Stimulated activated memory B cell treated with anti-CD40 and anti-IgM and Interleukin-4, amounts not matched to agents 10 μg/mL and 1 μg/mL and 100 μg/mL, for 72 hours (primary cell): ENCODE measurements around the gene JAZF1.
A peak's percentile ranks its signal among the peaks of the same experiment; 100 is the strongest.

ENCODE experiments used
- ATAC-seq: fragments of 150-1000 bp; cut with Tn5 transposase; 2 replicates; pipeline ENCODE4 v1.10.0; 2021
- H3K27ac Mint-ChIP-seq: one replicate; pipeline ENCODE4 v1.8.0; 2022; ENCODE audit warnings: mild to moderate bottlenecking, mixed read lengths
- H3K27me3 Mint-ChIP-seq: one replicate; pipeline ENCODE4 v1.8.0; 2022; ENCODE audit warnings: mixed read lengths
- H3K36me3 Mint-ChIP-seq: one replicate; pipeline ENCODE4 v1.8.0; 2022; ENCODE audit warnings: mixed read lengths
- H3K4me1 Mint-ChIP-seq: one replicate; pipeline ENCODE4 v1.8.0; 2022; ENCODE audit warnings: mixed read lengths
- H3K4me3 Mint-ChIP-seq: one replicate; pipeline ENCODE4 v1.8.0; 2022; ENCODE audit warnings: mild to moderate bottlenecking, moderate library complexity, mixed read lengths
- H3K9me3 Mint-ChIP-seq: one replicate; pipeline ENCODE4 v1.8.0; 2022; ENCODE audit warnings: mixed read lengths

Gene JAZF1

GRCh38 chr7:28121496-28121895 lies 59.1 kb downstream of the JAZF1 start:
- peaks cover 75% of the 10 kb centered on the region for H3K4me1 Mint-ChIP-seq
- peak overlapping the region; percentile 20 for H3K27ac Mint-ChIP-seq
- H3K36me3 Mint-ChIP-seq: peaks cover 33% of the 10 kb centered on the region
- no peak overlapping the region for H3K4me3 Mint-ChIP-seq
- H3K9me3 Mint-ChIP-seq: no peaks in the 10 kb centered on the region
- ATAC-seq: no peak
- no peaks in the 10 kb centered on the region for H3K27me3 Mint-ChIP-seq

DNA sequence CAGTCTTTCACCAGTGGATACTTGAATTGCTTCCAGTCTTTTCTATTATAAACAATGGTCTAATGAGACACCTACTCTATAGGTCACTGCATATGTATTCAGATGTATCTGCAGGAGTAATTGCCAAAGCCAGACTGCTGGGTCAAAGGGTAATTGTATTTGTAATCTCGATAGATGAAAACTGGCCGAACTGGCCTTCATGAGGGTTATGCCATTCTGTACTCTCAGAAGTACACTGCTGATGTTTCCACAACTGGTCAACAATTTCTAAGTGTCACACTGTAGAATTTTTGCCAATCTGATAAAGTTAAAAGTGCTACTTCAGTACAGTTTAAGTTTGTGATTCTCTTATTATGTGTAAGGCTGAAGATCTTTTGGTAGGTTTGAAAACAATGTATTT lies 64.6 kb downstream of the JAZF1 start:
- Mint-ChIP-seq H3K4me3 (no peak overlapping the region), H3K9me3 (no peaks in the 10 kb centered on the region), H3K4me1 (peaks cover 51% of the 10 kb centered on the region), H3K36me3 (peaks cover 13% of the 10 kb centered on the region), H3K27ac (no peak overlapping the region), H3K27me3 (no peaks in the 10 kb centered on the region)
- no peak for ATAC-seq

DNA sequence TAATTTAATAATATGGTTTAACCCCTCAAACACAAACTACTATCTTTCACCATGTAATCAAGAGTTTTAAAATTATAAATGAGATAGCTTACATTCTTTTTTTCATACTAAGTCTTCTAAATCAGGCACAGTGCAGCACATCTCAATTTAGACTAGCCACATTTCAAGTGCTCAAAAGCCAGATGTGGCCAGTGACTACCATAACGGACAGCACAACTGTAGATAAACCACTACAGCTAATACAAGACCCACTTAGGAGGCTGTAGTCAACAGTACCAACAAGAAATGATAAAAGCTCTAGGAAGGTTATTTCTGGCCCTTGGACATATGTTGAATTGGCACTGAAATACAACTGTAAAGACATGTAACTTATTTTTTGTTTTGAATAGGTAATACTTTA lies 65.3 kb downstream of the JAZF1 start:
- H3K27me3 Mint-ChIP-seq: no peaks in the 10 kb centered on the region
- H3K4me1 Mint-ChIP-seq: peaks cover 46% of the 10 kb centered on the region
- H3K27ac Mint-ChIP-seq: no peak overlapping the region
- H3K4me3 Mint-ChIP-seq: no peak overlapping the region
- peaks cover 16% of the 10 kb centered on the region for H3K36me3 Mint-ChIP-seq
- no peak for ATAC-seq
- H3K9me3 Mint-ChIP-seq: peaks cover 1% of the 10 kb centered on the region

DNA sequence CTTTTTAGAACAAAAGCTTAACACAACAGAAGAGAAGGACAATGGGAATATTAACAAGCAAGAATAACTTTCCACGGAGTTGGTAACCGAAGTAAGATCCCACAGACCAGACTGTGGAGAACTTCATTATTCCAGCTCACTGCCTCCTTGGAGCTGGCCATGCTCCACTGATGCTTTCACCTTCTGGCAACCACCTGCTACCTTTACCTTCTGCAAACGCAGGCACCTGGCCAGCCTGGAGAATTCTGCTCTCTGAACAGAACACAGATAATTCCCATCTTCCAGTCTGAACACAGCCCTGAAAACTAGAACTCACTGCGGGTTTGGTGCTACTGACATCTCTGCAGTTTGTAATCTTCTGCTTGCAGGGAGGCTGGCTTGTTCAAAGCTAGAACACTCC lies 66.5 kb downstream of the JAZF1 start:
- Mint-ChIP-seq H3K27ac (peak overlapping the region; percentile 21), H3K9me3 (peaks cover 3% of the 10 kb centered on the region), H3K4me1 (peaks cover 45% of the 10 kb centered on the region), H3K4me3 (no peak overlapping the region), H3K27me3 (no peaks in the 10 kb centered on the region), H3K36me3 (peaks cover 17% of the 10 kb centered on the region)
- ATAC-seq: no peak

DNA sequence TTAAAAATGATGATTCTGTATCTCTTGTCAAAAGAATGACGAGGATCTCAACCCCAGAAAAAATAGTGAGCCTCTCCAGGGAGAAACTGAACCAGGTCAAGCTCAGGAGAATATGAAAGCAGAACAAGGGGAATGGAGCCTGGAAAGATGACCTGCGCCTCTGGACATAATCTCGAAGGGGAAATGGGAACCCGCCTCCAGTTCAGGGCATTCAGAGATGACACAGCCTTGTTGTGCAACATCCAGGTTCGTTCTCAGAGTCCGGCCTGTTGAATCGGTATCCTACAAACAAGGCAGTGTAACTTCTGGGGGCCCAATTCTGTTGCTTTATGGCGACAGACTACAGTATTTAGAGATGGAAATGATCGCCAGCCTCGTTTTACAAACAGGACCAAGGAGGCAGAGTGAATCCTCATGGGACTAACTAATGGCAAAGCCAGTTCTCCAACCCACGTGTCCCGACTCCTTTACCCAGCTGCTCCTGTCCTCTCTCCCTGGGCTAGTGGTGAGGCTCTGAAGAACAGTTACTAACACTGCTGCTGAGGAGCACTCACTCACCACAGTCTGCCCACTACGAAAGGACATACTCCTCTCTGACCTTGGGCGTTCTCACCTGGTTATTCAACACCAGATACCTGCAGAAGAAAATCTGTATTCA lies 67.6 kb downstream of the JAZF1 start:
- peaks cover 17% of the 10 kb centered on the region for H3K36me3 Mint-ChIP-seq
- ATAC-seq: no peak
- H3K27me3 Mint-ChIP-seq: no peaks in the 10 kb centered on the region
- H3K4me3 Mint-ChIP-seq: no peak overlapping the region
- H3K9me3 Mint-ChIP-seq: peaks cover 3% of the 10 kb centered on the region
- H3K4me1 Mint-ChIP-seq: peaks cover 54% of the 10 kb centered on the region
- no peak overlapping the region for H3K27ac Mint-ChIP-seq

DNA sequence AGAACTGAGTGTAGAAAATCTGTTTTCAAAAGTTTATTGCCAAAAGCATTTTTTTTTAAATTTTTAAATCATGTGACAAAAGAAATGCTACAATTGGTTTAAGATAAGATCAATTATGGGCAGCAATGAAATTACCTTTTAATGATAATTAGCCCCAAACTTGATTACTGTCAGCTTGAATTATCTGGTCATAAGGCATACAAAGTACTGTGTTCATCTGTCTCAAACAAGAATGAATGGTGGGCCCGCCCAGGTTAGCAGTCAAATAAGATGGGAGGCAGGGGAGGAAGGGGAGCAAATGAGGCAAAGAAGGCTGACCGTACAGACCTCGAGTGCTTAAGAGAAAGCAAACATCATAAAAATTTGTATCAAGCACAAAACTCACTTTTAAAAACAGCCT lies 68.1 kb downstream of the JAZF1 start:
- no peak for ATAC-seq
- no peak overlapping the region for H3K27ac Mint-ChIP-seq
- no peaks in the 10 kb centered on the region for H3K27me3 Mint-ChIP-seq
- peaks cover 3% of the 10 kb centered on the region for H3K9me3 Mint-ChIP-seq
- H3K4me3 Mint-ChIP-seq: no peak overlapping the region
- peaks cover 14% of the 10 kb centered on the region for H3K36me3 Mint-ChIP-seq
- H3K4me1 Mint-ChIP-seq: peaks cover 55% of the 10 kb centered on the region

DNA sequence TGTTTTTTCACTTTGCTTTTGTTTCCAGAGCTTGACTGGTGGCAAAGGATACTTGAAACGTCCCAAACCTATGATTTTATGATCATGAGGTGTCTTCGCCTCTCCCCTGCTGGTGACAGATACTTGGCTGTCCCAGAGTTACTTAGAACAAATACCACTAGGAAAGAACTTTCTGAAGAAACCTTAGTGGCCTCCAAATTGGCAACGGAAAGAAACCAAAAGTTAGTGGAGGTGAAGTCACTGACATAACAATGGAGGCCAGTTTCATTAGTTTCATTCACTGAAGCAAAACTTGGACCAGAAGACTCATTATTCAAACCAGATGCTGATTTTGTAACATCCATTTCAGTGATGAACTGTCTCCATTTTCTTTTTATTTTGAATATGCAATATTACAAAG lies 68.6 kb downstream of the JAZF1 start:
- no peak for ATAC-seq
- H3K27me3 Mint-ChIP-seq: no peaks in the 10 kb centered on the region
- H3K4me3 Mint-ChIP-seq: no peak overlapping the region
- peaks cover 3% of the 10 kb centered on the region for H3K9me3 Mint-ChIP-seq
- H3K36me3 Mint-ChIP-seq: peaks cover 12% of the 10 kb centered on the region
- peaks cover 55% of the 10 kb centered on the region for H3K4me1 Mint-ChIP-seq
- no peak overlapping the region for H3K27ac Mint-ChIP-seq

DNA sequence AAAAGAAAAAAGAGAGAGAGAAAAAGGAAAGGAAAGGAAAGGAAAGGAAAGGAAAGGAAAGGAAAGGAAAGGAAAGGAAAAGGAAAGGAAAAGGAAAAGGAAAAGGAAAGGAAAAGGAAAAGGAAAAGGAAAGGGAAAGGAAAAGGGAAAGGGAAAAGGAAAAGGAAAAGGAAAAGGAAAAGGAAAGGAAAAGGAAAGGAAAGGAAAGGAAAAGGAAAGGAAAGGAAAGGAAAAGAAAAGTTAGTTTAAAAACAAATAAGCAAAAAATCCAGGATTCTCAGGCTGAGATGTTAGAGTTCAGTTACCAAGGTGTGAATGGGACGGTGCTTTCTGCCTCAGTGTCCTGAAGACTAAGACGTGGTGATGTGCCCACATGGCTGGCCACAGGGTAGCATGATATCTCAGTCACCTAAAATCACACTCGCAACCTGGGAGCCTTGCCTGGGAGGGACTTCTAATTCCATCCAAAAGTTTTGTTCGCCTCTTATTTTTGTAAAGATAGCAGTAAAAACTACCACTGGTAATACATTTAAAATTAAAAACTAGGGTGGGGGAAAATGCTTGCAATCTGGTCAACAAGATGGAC lies 70.1 kb downstream of the JAZF1 start:
- H3K4me3 Mint-ChIP-seq: no peak overlapping the region
- H3K9me3 Mint-ChIP-seq: peaks cover 3% of the 10 kb centered on the region
- H3K27me3 Mint-ChIP-seq: no peaks in the 10 kb centered on the region
- no peak overlapping the region for H3K27ac Mint-ChIP-seq
- peaks cover 44% of the 10 kb centered on the region for H3K4me1 Mint-ChIP-seq
- H3K36me3 Mint-ChIP-seq: peaks cover 12% of the 10 kb centered on the region
- ATAC-seq: no peak

GRCh38 chr7:28108747-28109146 lies 71.8 kb downstream of the JAZF1 start:
- Mint-ChIP-seq H3K9me3 (peaks cover 3% of the 10 kb centered on the region), H3K27ac (no peak overlapping the region), H3K4me3 (no peak overlapping the region), H3K4me1 (peaks cover 43% of the 10 kb centered on the region), H3K36me3 (peaks cover 19% of the 10 kb centered on the region), H3K27me3 (no peaks in the 10 kb centered on the region)
- no peak for ATAC-seq

DNA sequence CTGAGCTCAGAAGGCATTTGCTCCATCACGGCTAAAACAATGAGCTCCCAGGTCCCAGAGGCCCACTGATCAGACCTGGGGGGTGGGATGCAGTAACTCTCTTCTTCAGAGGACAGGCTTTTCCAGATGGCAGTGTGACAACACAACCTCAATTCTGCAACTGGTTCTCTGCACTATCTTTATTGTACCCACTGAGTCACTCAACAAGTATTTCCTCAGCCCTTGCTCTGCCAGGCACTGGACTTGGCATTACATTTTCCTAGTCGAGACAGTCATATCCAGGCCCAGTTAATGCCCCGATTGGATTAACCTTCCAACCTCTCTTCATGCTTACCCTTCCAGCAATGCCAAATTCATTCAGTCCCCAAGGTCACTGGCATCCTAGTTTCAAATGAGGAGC lies 72.6 kb downstream of the JAZF1 start:
- peaks cover 45% of the 10 kb centered on the region for H3K4me1 Mint-ChIP-seq

GRCh38 chr7:28106321-28106829 lies 74.2 kb downstream of the JAZF1 start:
- Mint-ChIP-seq H3K9me3 (peaks cover 3% of the 10 kb centered on the region), H3K27ac (no peak overlapping the region), H3K4me3 (no peak overlapping the region), H3K4me1 (peaks cover 48% of the 10 kb centered on the region), H3K27me3 (no peaks in the 10 kb centered on the region), H3K36me3 (peaks cover 28% of the 10 kb centered on the region)
- ATAC-seq: no peak

More for the DNA sequence above, 72.6 kb downstream of the JAZF1 start:
- Mint-ChIP-seq H3K4me3 (no peak overlapping the region), H3K36me3 (peaks cover 27% of the 10 kb centered on the region), H3K9me3 (peaks cover 3% of the 10 kb centered on the region), H3K27me3 (no peaks in the 10 kb centered on the region), H3K27ac (no peak overlapping the region)
- no peak for ATAC-seq

- ATAC-seq: no peak
- H3K27me3 Mint-ChIP-seq: no peaks in the 10 kb centered on the region
- H3K36me3 Mint-ChIP-seq: peaks cover 25% of the 10 kb centered on the region
- no peak overlapping the region for H3K4me3 Mint-ChIP-seq
- H3K9me3 Mint-ChIP-seq: peaks cover 1% of the 10 kb centered on the region
- H3K4me1 Mint-ChIP-seq: peaks cover 45% of the 10 kb centered on the region
- no peak overlapping the region for H3K27ac Mint-ChIP-seq
Measured at GRCh38 chr7:28105234-28105633, 75.4 kb downstream of the JAZF1 start.

DNA sequence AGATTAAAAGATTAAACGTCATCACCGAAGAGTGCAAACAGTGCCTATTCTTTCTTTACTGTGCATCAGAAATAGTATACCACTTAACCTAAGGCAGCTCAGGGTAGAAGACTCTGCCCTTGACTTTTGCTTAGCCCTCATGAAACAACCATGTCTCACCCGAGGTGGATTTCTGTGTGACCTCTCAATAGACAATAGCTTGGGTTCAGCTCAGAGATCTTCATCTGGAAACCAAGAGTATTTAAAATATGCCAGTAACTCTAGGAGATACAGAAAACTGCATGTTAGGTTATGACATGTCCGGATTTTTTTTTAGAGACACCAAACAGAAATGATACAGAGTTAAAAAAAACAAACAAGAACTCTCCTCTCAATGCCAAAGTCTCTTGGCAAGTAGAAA lies 75.8 kb downstream of the JAZF1 start:
- Mint-ChIP-seq H3K4me1 (peaks cover 42% of the 10 kb centered on the region), H3K9me3 (no peaks in the 10 kb centered on the region), H3K4me3 (no peak overlapping the region), H3K36me3 (peaks cover 21% of the 10 kb centered on the region), H3K27me3 (no peaks in the 10 kb centered on the region), H3K27ac (no peak overlapping the region)
- ATAC-seq: no peak

GRCh38 chr7:28104041-28104541 lies 76.5 kb downstream of the JAZF1 start:
- no peak overlapping the region for H3K27ac Mint-ChIP-seq
- H3K36me3 Mint-ChIP-seq: peaks cover 16% of the 10 kb centered on the region
- H3K4me1 Mint-ChIP-seq: peaks cover 35% of the 10 kb centered on the region
- no peaks in the 10 kb centered on the region for H3K9me3 Mint-ChIP-seq
- H3K4me3 Mint-ChIP-seq: no peak overlapping the region
- H3K27me3 Mint-ChIP-seq: no peaks in the 10 kb centered on the region
- ATAC-seq: no peak

DNA sequence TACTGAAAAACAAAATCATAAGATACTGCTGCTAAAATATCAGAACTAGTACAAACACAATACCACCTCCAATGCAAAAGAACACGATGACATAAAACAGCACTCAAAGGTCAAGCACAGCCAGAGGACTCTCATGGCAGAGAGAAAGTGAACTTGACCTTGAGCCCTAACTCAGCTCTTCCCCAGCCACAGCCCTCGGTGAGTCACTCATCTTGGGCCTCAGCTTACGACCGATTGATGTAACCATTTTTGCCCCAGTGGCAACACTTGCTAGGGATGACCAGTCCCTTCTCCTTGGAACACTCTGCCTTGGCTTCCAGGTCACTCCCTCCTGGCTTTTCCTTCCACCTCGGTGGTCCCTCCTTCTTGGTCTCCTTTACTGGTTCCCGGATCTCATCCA lies 77.8 kb downstream of the JAZF1 start:
- Mint-ChIP-seq H3K4me3 (no peak overlapping the region), H3K36me3 (peaks cover 16% of the 10 kb centered on the region), H3K27ac (peak overlapping the region; percentile 25), H3K27me3 (no peaks in the 10 kb centered on the region), H3K9me3 (no peaks in the 10 kb centered on the region), H3K4me1 (peaks cover 23% of the 10 kb centered on the region)
- peak; percentile 48 for ATAC-seq

GRCh38 chr7:28096713-28097112 lies 83.9 kb downstream of the JAZF1 start:
- Mint-ChIP-seq H3K27me3 (no peaks in the 10 kb centered on the region), H3K4me1 (peaks cover 36% of the 10 kb centered on the region), H3K9me3 (no peaks in the 10 kb centered on the region), H3K36me3 (peaks cover 23% of the 10 kb centered on the region), H3K4me3 (no peak overlapping the region), H3K27ac (peak overlapping the region; percentile 22)
- peak; percentile 62 for ATAC-seq
